NCI-H526 (cell line): Measurements from ENCODE around the gene TAF1D.
"Not testable (repeated sequence)": the region's sequence is repeated elsewhere in the genome, so short reads cannot be mapped to it uniquely, and the experiment has no call there.

ENCODE experiments used
- DNase-seq, 2 experiments: peaks; one replicate each; lab custom pipeline; 2025; lab: John Stamatoyannopoulos, UW

Gene TAF1D, protein sequence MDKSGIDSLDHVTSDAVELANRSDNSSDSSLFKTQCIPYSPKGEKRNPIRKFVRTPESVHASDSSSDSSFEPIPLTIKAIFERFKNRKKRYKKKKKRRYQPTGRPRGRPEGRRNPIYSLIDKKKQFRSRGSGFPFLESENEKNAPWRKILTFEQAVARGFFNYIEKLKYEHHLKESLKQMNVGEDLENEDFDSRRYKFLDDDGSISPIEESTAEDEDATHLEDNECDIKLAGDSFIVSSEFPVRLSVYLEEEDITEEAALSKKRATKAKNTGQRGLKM

DNA sequence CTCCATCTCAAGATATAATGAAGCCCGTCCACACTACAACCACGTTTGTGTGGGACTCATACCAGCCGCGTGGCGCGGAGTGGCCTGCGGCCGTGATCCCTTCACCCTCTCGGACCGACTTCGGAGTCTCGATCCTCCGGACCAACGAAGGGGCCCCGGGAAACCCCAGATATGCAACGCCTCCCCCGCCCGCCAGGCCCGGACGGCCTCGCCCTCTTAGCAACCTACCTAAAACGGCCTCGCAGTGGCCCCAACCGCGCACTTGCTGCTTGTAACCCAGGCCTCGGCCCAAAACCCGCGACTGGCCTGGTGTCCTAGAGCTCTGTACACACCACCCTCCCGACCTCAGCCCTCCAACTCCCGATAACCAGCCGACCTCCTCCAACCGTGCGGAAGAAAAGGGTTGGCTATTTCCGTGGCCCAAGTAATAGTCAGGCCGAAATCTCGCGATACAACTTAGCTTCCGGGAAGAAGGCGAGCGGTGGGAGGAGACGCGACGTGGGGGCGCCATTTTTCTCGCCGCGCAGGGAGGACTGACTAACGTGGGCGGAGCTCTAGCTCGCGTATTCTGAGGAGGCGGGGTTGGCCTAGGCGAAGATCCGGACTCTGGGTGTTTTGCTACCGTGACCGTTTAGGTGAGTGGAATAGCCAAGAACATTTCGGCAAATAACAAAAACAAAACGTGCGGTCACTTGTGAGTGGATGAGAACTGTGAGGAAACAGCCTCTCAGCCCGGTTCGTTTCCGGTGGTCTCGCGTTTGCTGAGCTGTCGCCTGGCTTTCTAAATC lies at the start of gene TAF1D, which contains the start of gene C11orf54:
Gene TAF1D (minus strand): TSS at position 402 of the 788 bp plus-strand sequence. CDS start 2,191 bp downstream, outside the sequence.
Gene C11orf54 (plus strand): TSS at position 579 of the 788 bp plus-strand sequence. CDS start 5,722 bp downstream, outside the sequence.
- DNase-seq, result peak; percentile 99 to 100

DNA sequence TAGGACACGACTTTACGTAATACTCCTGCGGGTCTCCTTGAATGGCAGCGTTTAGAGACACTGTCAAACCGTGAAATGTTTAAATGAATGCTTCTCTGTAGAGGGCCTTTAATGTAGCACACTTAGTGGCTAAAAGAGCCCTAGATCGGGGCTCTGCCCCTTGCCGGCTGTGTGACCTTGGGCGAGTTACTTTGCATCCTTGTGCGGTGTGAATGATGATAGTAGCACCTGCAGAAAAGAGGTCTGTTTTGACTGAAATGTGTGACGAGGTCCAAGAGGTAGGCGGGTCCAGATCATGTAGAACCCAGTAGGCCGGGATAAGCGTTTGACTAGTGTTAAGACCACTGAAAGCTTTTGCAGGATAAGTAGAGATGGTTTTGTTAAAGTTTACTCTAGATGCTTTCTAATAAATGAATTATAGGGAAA lies 43.7 kb upstream of the TAF1D start:
- DNase-seq, result peak in 1 of 2 experiments; percentile 78

DNA sequence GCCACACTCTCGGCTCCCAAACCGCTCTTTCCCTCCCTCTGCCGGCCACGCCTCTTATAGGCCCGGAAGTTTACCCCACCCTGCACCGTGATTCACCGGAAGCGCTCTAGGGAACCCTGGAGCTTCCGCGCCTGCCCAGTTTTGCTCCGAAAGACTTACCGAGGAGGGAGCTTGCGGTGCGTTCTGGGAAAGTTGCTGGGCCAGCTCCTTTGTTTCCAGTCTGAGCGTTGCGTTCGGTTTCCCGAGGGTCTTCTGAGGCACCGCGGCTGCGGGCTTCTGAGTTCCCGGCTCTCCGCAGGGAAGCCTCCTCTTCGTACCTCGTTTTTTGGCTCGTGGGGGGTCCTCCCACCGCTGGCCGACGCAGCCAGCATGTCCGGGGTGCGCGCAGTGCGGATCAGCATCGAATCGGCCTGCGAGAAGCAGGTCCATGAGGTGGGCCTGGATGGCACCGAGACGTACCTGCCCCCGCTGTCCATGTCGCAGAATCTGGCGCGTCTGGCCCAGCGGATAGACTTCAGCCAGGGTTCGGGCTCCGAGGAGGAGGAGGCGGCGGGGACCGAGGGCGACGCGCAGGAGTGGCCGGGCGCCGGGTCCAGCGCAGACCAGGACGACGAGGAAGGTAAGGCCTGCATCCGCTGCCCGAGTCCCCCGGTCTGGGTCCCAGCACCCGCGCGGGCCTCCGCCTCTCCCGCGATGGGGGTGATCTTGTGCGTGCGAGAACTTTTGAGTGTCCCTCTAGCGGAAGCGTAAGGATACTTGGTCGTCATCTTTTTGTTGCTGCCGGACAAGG lies 43.0 kb upstream of the TAF1D start, which contains the start of gene MED17:
Gene MED17 (plus strand): TSS at position 138 of the 790 bp plus-strand sequence. CDS start 232 bp downstream, at position 370.
- DNase-seq, result peak; percentile 98 to 99

DNA sequence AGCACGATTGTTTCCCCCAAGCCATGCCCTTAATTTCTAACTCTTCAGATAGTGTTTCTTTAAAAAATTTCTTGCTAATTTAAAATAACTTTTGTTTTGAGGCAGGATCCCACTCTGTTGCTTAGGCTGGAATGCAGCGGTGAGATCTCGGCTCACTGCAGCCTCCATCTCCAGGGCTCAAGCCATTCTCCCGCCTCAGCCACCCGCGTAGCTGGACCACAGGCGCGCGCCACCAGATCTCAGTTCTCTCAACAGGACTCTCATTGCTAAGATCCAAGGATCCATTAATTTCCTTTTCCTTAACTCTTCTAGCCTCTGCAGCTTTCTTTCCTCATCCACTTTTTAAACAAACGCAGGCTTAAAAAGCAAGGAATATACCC lies 42.5 kb upstream of the TAF1D start:
- DNase-seq, result no peak

DNA sequence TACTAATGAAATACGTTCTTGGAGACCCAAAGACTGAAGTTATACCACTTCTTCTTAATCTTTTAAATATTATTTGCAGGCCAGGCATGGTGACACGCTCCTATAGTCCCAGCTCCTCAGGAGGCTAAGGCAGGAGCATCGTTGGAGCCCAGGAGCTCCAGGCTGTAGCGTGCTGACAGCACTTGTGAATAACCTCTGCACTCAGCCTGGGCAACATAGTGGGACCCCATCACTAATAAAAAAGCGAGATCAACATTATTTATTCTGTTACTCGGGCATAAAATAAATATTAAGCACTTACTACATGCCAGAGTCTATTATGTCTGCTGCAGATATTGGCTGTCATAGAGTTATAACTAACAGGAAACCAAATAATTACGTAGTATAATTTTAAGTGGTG lies 42.1 kb upstream of the TAF1D start:
- DNase-seq, result peak in 1 of 2 experiments; percentile 11

DNA sequence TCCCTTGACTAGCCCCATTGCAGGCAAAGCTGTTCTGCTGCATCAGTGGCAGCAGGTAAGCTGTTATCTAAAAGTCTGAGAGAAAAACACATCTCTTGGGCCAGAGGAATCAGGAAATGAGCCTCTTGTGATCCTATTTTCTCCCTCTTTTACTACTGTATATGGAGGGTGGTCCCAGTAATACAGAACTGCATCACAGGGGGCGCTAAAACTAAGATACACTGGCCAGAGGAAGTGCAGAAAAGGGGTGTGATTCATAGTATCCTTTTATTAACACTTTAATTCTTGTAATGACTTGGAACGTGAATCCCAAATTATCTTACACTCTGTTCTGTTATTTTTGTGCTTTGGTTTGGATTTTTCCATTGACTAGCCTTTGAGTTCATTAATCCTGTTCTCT lies 34.0 kb upstream of the TAF1D start:
- DNase-seq, result peak in 1 of 2 experiments; percentile 32

DNA sequence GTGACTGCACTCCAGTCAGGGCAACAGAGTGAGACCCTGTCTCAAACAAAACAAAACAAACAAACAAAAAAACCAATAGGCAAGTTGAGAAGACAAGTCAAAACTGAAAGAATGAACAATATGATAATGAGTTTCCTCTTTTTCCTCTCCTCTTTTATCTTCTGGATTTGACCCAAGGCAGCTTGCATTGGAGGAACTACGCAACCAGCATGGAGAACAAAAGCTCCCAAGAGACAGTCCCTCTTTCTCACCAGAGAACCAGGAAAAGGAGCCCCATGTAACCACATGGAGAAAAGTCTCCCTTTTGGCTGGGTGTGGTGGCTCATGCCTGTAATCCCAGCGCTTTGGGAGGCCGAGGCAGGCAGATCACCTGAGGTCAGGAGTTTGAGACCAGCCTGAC lies 33.3 kb upstream of the TAF1D start:
- not testable (repeated sequence) for DNase-seq

DNA sequence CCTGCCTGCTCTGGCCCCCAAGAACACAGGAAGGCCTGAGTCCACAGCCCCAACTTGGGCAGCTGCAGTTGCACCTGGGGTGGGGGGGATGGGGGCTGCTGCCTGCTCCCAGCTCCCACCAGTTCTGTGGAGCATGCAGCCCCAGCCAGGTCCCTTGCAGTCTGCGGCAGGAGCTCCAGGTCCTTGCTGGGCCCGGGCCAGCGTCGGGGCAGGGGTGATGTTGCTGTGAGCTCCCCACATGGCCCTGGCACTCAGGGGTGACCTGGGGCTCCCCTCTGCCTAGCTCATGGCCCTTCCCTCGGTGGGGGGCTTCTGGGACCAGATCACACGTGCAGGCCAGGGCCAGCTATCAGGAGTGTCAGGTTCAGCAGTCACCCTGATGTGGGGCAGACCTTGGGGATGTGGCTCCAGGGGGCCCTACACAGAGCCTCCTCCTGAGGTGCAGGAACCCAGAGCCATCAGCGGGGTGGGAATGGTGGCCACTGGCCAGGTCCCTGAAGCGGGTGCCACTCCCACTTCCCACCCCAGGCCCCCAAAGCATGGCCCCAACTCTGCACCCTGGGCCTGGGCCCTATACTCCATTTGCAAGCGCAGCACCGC lies 32.4 kb upstream of the TAF1D start:
- no peak for DNase-seq

DNA sequence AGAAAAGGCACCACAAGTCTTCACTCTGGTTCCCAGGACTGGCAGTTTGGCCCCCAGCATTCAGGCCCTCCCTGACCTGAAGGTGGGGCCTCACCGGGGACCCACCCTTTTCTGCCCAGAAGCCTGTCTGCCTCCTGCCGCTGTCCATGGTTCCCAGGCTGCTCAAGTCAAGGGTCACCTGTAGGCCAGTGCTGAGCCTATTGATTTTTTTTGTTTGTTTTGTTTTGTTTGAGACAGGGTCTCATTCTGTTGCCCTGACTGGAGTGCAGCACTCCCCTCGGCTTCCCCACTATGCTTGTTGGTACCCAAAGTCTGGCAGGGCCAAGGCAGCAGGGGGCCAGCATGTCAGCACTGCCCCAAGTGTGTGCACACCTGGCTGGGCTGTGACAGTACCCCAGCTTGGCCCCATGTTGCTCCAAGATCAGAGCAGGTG lies 31.8 kb upstream of the TAF1D start:
- no peak for DNase-seq

DNA sequence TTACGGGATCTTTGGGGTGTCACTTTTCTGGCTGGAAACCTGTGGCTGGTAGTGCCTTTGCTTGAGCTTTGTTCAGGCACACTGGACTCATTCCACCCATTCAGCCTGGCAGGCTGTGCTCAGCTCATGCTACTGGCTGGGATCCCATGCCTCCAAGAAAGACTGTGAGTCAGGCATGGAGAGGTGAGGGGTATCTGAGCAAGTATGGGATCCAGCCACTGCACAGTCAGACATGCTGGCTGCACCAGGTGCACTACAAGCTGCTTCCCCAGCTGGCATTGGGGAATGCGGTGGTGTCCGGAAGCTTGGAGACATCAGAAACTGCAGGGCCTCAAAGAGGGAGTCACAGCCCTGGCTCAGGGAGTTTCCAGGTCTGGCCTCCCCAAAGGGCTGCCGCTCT lies 30.8 kb upstream of the TAF1D start:
- DNase-seq, result no peak

DNA sequence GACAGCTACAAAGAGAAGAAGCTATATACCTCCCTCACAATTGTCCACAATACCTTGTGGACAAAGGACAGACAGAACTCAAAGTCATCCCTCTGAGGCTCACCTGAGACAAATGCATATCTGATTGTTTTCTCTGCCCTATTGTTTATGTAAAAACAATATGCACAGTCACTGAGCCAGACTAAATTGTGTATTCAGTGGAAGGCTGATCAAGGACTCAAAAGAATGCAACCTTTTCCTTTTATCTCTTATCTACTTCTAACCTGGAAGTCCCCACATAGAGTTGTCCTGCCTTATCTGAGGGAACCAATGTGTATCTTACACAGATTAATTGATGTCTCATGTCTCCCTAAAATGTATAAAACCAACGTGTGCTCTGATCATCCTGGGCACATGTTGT lies 28.9 kb upstream of the TAF1D start:
- no peak for DNase-seq

DNA sequence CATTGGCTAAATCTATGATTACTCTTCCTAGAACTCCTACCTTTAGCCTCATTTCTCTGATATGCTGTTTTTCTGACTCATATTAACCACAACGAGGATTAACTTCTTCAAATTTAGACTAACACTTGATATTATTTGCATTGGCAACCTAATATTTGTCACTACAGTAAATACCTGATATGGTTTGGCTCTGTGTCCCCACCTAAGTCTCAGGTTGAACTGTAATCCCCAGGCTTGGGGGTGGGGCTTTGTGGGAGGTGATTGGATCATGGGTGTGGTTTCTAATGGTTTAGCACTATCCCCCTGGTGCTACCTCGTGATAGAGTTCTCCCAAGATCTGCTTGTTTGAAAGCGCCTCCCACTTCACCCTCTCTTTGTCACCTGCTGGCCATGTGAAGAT lies 25.7 kb upstream of the TAF1D start:
- no peak for DNase-seq

DNA sequence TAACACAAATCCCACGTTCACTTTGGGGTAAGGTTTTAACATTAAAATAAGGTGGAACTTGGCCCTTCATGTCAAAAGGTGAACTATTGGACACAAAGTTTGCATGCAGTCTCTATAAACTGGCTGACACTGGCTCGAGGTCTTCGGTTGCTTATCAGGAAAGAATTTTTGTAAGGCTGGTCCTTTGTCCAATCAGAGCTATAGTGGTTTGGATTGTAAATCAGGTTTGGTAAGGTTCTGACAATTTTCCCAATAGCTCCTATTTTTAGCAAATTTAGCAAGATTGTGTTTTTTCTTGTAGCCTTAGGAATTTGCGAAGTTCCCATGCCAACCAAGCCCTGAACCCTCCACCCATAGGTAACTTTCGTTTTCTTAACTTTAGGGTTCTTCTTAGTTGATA lies 25.2 kb upstream of the TAF1D start:
- no peak for DNase-seq

DNA sequence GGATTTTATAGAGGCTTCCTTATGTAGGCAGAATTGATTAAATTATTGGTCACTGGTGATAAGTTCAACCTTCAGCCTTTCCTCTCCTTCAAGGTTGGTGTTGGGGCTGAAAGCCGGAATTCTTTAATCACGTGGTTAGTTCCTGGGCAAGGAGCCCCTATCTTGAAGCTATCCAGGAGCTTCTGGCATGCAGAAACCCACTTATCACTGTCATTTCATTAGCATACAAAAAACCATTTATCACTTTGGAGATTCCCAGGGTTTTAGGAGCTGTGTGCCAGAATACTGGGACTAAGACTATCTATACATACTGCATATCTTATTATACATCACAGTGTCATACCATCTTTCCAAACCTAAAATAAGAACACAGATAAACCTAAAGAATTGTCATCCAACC lies 24.3 kb upstream of the TAF1D start:
- DNase-seq, result no peak

DNA sequence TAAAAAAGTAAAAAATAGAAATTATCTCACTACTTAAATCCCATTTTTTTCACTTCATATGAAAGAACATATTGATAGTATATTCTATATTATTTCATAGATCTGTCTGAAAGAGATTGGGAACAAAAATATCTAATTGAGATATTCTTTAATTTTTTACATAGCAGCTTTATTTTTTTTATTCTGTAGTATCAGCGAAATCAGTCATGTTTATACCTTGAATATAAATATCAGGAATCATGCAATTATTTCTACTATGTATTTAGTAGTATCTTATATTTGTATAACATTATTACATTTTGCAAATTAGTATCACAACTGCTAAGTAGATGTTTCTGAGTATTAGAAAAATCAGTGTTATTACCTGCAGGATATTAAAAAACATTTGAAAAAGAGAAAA lies 20.6 kb upstream of the TAF1D start:
- DNase-seq, result no peak

DNA sequence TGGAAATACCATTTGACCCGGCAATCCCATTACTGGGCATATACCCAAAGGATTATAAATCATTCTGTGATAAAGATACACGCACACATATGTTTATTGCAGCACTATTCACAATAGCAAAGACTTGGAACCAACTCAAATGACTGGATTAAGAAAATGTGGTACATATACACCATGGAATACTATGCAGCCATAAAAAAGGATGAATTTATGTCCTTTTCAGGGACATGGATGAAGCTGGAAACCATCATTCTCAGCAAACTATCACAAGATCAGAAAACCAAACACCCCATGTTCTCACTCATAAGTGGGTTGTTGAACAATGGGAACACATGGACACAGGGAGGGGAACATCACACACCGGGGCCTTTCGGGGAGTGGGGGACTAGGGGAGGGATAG lies 17.8 kb upstream of the TAF1D start:
- DNase-seq, result not testable (repeated sequence)

DNA sequence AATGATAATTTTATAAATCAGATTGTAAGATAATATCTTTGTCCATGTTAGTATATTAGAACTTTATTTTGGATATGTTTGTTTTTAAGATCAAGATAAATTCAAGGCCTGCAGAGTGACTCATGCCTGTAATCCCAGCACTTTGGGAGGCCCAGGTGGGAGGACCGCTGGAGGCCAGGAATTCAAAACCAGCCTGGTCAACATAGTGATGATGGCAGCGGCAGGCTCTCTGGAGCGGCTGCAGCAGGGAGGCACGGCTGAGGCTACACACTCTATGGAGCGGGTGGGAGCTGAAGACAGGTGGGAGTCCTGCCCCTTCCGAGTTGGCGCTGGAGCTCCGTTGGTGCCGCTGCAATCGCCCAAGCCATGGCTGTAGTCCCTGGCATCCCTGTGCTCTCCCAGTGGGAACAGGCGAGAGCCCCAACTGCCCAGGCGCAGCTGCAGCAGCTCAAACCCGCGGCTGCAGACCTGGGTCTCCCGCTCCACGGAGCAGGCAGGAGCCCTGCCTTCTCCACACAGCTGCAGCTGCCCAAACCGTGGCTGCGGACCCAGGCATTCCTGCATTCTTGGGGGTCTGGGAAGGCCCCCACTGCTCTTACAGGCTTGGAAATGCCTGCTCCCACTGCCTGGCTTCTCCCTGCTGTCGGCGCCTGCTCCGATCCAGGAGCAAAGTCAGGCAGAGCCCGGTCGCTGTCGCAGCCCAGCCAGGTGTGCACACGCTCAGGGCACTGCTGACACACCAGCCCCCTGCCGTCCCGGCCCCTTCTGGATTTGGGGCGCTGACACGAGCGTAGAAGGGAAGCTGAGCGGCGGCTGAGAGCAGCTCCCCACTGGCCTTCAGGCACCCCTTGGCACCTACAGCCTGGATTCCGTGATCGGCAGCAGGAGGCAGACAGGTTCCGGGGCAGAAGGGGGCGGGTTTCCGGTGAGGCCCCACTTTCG lies 16.9 kb upstream of the TAF1D start:
- DNase-seq, result no peak

DNA sequence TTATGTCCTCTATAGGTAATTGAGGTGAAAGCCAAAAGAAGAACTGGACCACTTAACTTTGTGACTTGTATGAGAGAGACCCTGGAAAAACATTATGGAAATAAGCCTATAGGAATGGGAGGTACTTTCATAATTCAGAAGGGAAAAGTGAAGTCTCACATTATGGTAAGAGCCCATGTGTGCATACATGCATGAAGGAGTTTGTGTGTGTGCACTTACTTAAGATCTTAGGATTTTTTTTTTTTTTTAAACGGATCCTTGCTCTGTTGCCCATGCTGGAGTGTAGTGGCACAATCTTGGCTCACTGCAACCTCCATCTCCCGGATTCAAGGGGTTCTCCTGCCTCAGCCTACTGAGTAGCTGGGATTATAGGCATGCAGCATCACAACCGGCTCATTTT lies 16.0 kb upstream of the TAF1D start:
- no peak for DNase-seq

DNA sequence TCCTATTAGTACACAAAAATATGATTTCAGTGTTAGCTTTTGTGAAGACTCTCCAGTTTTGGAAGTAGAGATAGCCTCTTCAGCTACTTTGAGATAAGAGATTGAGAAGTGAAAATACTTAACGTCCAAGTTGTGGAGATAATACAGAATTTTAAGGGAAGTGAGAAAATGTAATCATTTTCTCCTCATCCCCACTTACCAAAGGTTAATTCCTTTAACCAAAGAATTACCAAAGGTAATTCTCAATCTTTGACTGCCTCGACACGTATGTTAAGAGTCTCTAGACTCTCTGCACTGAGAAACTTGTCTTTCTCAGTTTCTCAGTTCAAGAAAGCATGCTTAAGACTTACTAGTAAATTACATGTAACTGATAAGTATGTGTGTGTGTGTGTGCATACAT lies 15.5 kb upstream of the TAF1D start:
- no peak for DNase-seq

DNA sequence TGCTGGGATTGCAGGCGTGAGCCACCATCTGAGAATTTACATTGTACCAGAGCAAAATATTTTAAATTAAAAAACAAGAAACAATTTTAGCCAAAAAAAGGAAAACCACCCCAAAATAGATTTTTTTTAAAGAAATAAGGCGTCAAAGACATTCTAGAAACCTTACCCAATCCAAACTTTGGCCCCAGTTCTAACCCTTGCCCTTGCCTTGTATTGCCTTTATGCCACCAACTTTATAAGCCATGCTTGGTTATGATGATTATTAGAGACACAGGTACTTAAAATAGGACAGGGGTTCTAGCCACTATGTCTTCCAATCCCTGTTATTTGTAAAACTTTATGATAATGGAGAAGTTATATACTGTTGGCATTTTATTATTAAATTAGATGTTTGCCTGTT lies 11.9 kb upstream of the TAF1D start:
- DNase-seq, result no peak

DNA sequence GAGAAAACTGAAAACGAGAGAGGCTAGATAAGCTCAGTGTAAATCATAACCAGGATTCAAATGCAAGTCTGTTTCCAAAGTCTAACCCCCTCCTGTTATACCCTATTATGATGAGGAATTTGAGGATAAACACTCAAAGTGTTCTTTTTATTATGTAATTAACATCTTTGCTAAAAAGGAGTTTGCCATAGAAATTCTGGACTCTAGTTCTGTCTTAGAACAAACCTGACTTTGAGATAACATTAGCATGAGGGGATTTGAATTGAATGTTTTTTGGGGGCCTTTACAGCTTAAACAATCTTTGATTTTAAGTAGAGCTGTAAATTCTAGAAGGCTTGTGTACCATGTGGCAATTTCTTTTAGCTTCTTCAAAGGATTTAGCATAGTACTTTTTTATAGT lies 9.7 kb upstream of the TAF1D start:
- DNase-seq, result no peak
